Posterior cingulate gyrus (tissue), 11 donors: ENCODE data around the gene PIGO.

ENCODE experiments used
- DNase-seq, 10 donors: peaks; one replicate each; pipeline versions ENCODE4 v3.0.0 to v3.0.0-alpha.2; 2020 to 2021; ENCODE audit warnings: mixed read lengths in 3 of 10
- intact Hi-C: fragments of 100-400 bp; cut with DNase I; formaldehyde crosslinking; loops from one replicate; pipeline ENCODE4 v1.15.1; 2023

PIGO gene

GRCh38 chr9:35042891-35043545 is 53.4 kb downstream of the PIGO start:
- peak in 1 of 10 donors; percentile 34 for DNase-seq
- intact Hi-C loops, result no loop called here

- intact Hi-C loops, result no loop called here
- DNase-seq, result no peak
Observed at GRCh38 chr9:35042081-35042604, 54.2 kb downstream of the PIGO start.
